Islet precursor cell (in vitro differentiated cells): ENCODE results near the gene PLPPR3.
"Not testable (repeated sequence)": the region's sequence is repeated elsewhere in the genome, so short reads cannot be mapped to it uniquely, and the experiment has no call there.

Experiments
- DNase-seq: peaks from one replicate; pipeline ENCODE4 v3.0.0-alpha.2; 2018

PLPPR3 gene

GRCh38 chr19:853014-853585 lies 31.3 kb upstream of the PLPPR3 start:
- DNase-seq, result no peak

- DNase-seq, result no peak
These were observed 30.6 kb upstream of the PLPPR3 start, which contains the start of gene ELANE for GRCh38 chr19:852136-853013. Gene ELANE, plus strand, starts transcription at chr19:852303. Its CDS starts 26 bp downstream, at chr19:852329.

DNA sequence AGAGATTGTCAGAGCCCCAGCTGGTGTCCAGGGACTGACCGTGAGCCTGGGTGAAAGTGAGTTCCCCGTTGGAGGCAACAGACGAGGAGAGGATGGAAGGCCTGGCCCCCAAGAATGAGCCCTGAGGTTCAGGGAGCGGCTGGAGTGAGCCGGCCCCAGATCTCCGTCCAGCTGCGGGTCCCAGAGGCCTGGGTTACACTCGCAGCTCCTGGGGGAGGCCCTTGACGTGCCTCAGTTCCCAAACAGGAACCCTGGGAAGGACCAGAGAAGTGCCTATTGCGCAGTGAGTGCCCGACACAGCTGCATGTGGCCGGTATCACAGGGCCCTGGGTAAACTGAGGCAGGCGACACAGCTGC lies 29.2 kb upstream of the PLPPR3 start:
- no peak for DNase-seq

DNA sequence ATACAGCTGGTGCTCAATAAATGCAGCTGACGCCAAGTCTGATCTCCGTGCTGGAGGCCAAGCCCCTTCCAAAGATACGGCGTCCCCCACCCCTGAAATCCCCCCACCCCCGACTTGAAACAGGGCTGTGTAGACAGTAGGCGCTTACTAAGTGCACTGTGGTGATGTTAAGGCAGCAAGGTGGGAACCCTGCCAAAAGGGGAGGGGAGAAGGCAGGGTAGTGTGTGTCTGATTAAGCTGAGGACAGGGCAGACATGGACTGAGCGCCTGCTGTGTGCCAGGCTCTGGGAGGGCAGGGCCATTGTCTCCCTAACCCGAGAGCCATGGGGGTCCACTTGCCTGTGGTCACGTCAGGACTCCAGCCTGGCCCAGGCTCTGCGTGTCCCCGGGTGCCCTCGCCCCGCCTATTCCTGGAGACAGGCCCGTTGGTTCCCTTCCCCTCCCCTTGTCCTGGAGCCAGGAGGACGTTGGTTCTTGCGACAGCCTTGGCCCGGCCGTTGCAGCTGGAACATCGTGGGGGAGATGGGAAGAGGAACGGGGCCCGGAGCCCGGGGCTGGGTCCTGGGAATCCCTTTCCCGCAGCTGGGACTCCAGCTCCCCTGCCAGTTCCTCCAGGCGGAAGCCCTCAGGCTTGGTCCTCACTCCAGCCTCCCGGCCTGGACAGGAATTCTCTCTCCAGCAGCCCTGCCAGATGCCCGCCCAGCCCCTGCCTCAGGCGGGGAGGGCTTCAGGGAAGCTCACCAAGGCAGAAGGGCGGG lies 28.6 kb upstream of the PLPPR3 start:
- peak; percentile 80 for DNase-seq

DNA sequence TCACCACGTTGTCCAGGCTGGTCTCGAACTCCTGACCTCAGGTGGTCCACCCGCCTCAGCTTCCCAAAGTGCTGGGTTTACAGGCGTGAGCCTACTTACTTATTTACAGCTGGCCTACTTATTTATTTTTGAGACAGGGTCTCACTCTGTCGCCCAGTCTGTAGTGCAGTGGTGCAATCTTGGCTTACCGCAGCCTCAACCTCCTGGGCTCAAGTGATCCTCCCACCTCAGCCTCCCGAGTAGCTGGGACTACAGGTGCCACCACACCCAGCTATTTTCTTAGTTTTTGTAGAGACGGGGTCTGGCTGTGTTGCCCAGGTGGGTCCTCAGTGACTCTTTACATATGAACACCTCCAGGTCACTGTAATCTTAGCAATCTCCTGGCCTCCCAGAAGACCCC lies 27.4 kb upstream of the PLPPR3 start:
- not testable (repeated sequence) for DNase-seq

DNA sequence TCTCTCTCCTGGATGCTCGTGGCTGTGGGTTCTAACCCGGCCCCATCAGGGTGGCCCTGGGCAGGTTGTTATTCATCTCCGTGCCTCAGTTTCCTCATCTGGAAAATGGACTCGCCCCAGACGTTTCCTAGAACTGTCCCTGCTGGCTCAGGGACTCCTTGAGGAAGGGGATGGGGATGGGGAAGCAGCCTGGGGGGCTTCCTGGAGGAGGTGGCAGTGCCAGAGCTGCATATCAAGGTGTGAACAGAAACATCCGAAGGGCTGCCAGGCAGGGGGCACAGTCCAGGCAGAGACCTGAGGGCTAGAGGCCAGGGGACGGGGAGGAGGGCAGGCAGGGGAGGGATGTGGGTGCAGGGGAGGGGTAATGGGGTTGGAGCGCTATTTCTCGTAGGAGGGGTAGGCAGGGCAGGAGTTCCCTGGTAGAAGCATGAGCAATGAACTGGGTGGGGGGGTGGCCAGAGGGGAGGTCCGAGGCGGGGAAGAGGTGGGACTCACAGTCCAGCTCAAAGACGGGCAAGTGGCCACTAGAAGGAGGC lies 26.7 kb upstream of the PLPPR3 start:
- DNase-seq, result peak; percentile 41

DNA sequence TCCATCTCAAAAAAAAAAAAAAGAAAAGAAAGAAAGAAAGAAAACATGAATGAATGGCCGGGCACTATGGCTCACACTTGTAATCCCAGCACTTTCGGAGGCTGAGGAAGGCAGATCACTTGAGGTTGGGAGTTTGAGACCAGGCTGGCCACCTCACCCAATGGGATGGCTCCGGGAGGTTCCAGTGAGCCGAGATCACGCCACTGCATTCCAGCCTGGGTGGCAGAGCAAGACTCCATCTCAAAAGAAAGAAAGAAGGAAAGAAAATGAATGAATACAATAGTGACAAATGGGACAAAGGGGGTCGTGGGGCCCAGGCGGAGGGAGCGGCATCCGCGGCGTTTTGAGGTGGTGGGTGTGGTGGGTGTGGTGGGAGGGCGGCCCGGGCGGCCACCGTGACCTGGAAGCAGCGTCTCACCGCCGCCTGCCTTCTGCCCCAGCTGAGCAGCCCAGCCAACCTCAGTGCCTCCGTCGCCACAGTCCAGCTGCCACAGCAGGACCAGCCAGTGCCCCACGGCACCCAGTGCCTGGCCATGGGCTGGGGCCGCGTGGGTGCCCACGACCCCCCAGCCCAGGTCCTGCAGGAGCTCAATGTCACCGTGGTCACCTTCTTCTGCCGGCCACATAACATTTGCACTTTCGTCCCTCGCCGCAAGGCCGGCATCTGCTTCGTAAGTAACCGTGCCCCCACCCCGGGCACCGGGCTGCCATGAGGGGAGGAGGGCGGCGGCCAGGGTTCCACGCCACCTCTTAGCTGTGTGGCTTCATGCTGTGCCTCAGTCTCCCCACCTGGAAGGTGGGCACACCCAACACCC lies 24.2 kb upstream of the PLPPR3 start:
- peak; percentile 45 for DNase-seq

- DNase-seq, result no peak
These were observed 22.8 kb upstream of the PLPPR3 start for GRCh38 chr19:844546-844971.

DNA sequence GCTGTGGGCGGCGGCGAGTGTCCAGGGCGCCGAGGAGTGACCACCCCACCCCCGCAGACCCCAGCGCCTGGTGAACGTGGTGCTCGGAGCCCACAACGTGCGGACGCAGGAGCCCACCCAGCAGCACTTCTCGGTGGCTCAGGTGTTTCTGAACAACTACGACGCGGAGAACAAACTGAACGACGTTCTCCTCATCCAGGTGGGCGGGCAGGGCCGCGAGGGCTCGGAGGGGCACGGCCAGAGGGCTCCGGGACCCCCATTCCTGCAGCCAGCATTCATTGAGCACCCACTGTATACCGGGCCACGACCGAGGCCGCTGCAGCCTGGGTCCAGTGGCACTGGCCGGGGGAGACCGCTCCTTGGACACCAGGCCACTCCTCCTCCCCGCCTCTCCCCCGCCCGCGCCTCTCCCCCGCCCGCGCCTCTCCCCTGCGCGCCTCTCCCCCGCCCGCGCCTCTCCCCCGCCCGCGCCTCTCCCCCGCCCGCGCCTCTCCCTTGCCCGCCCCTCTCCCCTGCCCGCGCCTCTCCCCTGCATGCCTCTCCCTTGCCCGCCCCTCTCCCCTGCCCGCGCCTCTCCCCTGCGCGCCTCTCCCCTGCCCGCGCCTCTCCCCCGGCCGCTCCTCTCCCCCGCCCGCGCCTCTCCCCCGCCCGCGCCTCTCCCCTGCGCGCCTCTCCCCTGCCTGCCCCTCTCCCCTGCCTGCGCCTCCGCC lies 22.2 kb upstream of the PLPPR3 start:
- no peak for DNase-seq

GRCh38 chr19:843180-843835 lies 21.6 kb upstream of the PLPPR3 start:
- peak; percentile 63 for DNase-seq

DNA sequence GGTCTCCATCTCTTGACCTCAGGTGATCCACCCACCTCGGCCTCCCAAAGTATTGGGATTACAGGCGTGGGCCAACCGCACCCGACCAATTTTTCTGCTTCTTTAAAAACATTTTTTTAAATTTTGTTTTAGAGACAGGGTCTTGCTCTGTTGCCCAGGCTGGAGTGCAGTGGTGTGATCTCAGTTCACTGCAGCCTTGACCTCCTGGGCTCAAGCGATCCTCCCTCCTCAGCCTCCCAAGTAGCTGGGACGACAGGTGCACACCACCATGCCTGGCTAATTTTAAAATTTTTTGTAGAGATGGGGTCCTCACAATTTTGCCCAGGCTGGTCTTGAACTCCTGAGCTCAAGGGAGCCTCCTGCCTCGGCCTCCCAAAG lies 21.0 kb upstream of the PLPPR3 start:
- not testable (repeated sequence) for DNase-seq

DNA sequence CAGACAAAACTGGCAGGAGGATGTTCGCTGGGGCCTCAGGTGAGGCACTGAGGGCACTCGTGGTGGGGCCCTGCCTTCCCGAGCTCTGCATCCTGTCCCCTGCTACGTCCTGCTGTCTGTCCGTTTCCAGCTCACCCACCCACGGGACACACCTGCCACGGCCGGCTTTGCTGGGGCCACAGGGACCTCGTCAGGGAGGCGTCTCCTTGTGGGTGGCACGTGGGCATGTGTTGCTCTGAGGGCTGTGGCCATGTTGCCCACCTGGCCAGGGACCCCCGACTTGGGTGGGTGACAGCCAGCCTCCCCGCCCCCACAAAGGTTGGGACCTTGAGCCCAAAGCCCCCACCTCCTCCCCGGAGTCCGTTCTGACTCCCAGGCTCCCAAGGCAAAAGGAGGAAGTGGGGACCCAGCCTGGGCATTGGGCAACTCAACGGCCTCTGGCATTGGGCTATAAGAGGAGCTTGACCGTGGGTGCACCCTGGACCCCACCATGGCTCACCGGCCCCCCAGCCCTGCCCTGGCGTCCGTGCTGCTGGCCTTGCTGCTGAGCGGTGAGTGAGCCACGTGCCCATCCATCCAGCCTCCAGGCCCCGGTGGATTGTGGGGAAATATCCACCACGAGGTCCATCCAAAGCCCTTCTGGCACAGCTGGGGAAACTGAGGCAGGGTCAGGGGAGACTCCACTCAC lies 18.9 kb upstream of the PLPPR3 start, which contains the start of gene PRTN3:
Gene PRTN3 (plus strand): TSS at position 481 of the 688 bp plus-strand sequence. CDS start 10 bp downstream, at position 491.
- DNase-seq, result no peak

DNA sequence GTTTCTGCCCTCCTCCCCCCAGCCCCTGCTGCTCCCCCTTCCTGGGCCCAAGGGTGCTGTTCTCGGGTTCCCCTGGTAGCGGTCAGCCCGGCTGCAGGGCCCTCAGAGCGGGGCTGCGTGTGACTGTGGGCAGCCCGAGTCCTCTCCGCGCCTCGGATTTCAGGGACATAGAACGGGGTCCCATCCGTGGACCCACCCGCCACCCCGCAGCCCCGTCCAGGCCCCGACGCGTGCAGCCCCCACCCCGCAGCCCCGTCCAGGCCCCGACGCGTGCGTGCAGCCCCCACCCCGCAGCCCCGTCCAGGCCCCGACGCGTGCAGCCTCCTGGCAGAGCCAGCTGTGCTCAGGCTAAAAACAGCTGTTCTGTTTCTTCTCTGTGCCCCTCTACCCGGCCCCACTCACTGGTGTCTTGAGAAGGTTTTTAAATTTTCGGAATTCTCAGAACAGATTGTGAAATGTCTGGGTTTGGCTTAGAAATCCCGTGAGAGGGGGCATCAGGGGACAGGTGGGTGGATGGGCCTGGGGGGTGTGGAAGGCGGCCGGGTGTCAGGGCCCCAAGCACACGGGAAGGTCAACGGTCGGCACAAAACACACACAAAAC lies 13.6 kb upstream of the PLPPR3 start:
- DNase-seq, result no peak

DNA sequence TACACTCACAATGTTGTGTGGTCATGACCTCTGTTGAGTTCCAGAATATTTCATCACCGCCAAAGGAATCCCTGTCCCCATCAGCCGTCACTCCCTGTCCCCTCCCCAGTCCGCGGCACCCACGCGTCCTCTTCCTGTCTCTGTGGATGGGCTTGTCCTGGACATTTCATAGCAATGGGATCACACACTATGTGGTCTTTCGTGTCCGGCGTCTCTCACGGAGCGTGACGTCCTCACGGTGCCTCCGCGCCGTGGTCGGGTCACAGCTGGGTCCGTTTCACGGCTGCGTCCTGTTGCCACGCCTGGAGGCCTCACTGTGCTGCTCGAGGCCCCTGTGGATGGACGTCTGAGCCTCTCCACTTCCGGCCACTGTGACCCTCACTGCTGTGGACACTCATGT lies 12.5 kb upstream of the PLPPR3 start:
- DNase-seq, result no peak

- no peak for DNase-seq
These were observed 9.9 kb upstream of the PLPPR3 start for GRCh38 chr19:831407-832369.

- no peak for DNase-seq
These were observed 7.5 kb upstream of the PLPPR3 start for GRCh38 chr19:829129-829758.

GRCh38 chr19:827710-828321 lies 6.1 kb upstream of the PLPPR3 start, which contains the start of gene AZU1:
Gene AZU1, plus strand, starts transcription at chr19:827837. Its CDS starts 10 bp downstream, at chr19:827847.
- DNase-seq, result no peak

DNA sequence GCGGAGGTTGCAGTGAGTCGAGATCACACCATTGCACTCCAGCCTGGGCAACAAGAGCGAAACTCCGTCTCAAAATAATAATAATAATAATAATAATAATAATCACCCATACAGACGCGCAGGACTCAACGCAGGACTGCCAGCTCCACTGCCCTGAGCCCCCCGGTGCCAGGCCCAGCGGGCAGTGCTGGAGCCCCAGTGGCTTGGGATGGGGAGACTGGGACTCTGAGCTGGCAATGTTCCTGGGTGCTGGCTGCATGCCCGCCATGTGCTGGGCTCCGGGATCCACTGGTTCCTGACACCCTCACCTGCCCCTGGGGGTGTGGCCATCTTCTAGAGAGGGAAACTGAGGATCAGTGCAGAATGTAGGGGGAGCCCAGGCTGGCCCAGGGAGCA lies 5.6 kb upstream of the PLPPR3 start:
- no peak for DNase-seq
